Glomerular visceral epithelial cell (primary cell): ENCODE measurements around the gene KLF7.
A peak's percentile ranks its signal among the peaks of the same experiment; 100 is the strongest.

Source experiments
- DNase-seq: peaks from one replicate; pipeline ENCODE4 v3.0.0-alpha.2; 2016; ENCODE audit errors: extremely low spot score

Gene KLF7

GRCh38 chr2:207093234-207093633 is 72.5 kb downstream of the KLF7 start:
- no peak for DNase-seq

DNA sequence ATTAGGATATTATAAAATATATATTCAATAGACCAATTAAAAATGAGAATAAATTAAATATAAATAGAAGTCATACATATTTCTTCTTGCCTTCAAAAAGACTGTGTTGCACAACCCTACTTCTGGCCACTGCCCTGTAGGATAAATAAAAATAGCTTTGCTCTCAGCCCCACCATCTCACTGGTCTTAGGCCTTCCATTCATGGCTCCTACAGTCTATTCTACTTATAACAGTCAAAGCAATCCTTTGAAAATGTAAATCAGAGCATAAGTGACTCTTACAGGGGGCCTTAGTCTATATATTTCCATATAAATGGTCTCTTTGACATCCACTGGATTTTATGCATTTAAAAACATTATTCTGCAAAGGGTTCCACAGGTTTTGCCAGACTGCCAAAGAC is 72.9 kb downstream of the KLF7 start:
- DNase-seq = no peak

- DNase-seq = no peak
Observed at GRCh38 chr2:207091928-207092327, 73.8 kb downstream of the KLF7 start.

- no peak for DNase-seq
Observed at GRCh38 chr2:207091176-207091575, 74.6 kb downstream of the KLF7 start.

DNA sequence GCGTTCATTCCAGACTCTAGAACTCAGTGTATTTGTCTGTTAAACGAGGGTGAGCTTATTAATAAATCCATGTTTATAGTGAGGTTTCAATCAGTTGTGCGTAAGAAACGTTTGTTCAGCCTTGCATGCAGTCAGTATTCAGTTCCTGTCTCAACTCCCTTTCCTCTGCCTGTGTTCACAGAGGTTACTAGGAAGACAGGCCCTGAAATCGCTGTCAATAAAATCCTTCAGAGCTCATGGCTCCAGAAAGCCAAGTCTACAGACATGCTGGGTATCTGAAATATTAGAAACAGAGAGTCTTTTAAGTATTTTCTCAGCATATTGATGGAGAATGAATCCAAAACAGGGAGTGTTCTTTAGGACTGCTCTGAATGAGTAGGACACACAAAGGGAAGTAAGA is 75.4 kb downstream of the KLF7 start:
- DNase-seq = no peak

DNA sequence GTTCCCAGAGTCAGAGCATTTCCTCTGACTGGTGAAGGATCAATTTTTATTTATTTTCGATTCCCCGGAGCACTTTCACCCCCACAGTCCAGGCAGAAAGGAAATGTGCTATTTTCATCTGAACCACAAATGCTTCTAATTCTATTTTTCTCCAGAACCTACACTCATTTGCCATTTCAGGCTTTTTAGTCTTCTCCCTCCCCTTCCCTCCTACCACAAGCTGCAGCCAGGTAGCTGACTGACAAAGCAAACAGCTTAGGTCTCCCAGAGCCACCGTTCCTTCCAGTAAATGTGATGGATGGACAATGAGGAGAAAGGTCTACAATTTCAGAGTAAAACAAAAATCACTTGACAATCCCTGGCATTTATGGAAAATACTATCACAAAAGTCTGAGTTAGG is 76.9 kb downstream of the KLF7 start:
- no peak for DNase-seq

DNA sequence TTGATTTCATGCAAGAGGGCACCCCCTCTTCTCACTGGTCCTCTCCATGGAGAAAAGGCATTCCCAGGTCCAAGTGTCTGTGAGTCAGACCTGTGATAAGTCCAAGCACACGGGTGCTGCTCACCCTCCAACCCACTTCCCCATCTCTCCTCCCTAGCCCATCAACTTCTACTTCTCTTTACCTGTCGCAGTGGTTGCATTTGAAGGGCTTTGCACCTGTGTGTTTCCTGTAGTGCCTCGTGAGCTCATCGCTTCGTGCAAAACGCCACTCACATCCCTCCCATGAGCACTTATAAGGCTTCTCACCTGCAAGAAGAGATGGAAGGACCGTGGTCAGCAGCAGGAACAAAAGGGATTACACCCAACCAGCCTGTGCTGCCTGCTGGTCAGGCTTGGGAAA is 77.5 kb downstream of the KLF7 start:
- no peak for DNase-seq

- DNase-seq = no peak
Observed at GRCh38 chr2:207087046-207087902, 78.5 kb downstream of the KLF7 start.

GRCh38 chr2:207086136-207086535 is 79.6 kb downstream of the KLF7 start:
- no peak for DNase-seq

GRCh38 chr2:207085110-207085509 is 80.6 kb downstream of the KLF7 start:
- DNase-seq = no peak

- no peak for DNase-seq
Observed at GRCh38 chr2:207083361-207084110, 82.2 kb downstream of the KLF7 start.

- no peak for DNase-seq
Observed at GRCh38 chr2:207082619-207083018, 83.1 kb downstream of the KLF7 start.

DNA sequence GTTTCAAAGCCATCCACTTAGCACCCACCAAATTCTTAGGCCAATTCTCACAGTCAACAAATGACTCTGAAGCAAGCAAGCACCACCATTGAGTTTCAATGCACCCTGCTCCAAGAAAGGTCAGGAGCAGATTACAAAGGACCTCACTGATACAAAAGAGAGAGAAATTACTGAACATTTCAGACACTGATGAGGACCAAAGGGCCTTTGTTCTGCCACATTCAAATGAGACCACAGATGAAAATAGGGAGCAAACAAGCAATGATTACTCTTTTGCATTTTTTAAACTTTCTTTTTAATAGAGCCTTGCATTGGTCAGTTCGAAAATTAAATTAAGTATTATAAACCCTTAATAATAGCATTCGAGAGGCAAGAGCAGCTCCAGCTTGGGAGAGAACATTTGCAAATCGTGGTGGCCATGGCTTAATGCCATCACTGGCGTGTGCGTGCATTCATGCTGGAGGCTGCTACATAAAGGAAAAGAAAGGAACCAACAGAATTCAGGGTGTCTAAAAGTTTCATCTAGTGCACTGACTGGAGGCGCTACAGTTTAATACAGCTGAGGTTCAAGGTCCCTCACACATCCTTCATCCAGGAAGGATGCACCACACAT is 87.5 kb downstream of the KLF7 start:
- no peak for DNase-seq

DNA sequence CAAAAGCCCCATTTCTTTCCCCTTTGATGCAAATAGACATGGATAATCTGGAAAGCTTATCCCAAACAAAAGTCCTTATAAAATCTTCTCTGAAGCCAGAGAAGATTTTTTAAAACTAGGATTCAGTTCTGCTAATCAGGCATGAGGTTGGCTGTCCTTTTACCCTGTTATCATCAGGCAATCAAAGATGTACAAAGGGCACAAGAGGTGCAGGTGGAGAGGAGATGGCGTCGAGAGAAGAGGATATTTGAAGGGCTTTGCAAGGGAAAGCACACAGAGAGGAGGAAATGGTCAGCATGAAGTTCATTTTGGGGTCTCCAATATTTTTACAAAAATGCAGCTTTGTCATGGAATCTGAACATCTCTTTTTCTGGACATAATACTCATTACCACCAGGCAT is 88.5 kb downstream of the KLF7 start:
- DNase-seq = no peak

DNA sequence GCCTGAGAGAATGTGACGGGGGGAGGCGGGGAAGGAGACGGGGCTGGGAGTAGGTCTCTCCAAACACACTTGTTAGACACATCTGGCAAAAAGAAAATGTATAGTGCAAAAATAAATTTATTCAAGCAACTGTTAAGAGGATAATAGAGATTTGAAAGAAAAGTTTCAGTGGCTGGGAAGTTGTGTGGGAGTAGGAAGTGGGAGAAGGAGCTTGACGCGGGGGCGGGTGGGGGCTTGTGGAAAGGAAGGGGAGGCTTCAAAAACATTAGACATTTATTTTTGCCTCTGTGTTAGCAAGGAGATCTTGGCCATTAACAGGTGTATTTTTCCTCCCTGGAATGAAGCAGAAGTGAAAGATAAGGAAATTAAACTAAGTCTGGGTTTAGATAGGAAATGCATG is 90.3 kb downstream of the KLF7 start:
- DNase-seq = no peak

GRCh38 chr2:207073801-207074678 is 91.7 kb downstream of the KLF7 start:
- DNase-seq = peak; percentile 15

DNA sequence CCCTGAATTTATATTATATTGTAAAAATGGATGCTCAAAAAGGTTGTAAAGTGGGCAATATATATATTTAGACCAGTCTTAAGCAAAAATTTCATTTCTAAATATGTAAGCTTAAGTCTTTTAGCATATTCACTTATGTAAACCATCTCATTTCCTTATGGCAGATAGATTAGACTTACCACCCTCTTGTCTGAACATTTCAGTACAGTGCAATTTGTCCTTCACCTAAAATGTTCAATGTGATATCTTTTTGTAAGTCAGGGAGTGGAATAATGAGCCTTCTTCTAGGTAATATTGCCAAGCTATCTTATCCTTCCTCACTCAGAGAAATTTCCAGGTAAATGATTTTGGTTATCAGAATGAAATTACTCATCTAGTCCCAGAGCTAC is 92.3 kb downstream of the KLF7 start:
- peak; percentile 4 for DNase-seq

- DNase-seq = no peak
Observed at GRCh38 chr2:207072571-207072970, 93.2 kb downstream of the KLF7 start.

DNA sequence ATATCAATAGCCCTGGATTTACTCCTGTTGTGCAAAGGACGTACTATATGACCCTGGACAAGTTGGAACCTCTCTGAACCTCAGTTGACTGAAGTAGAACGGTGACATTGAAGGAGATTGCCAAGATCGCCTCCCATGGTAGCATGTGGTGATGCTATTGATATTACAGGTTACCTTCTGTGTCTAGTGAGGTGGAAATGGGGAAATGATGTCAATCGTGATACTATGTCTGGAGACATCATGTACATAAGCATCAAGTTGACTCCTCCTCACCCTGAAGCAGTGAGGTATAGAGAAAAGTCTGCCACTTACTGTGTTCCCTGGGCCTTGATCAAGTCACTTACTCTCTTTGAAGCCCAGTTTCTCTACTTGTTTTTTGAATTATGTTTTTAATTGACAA is 93.9 kb downstream of the KLF7 start:
- no peak for DNase-seq

GRCh38 chr2:207067473-207067872 is 98.3 kb downstream of the KLF7 start:
- DNase-seq = no peak

- no peak for DNase-seq
Observed at GRCh38 chr2:207066791-207067460, 98.8 kb downstream of the KLF7 start.
